GM12801 (cell line): ENCODE results near the gene NSD2.

Source experiments
- TF ChIP-seq, protein P1 (sequence below): IDR thresholded peaks from one replicate; pipeline ENCODE4 v1.5.1; 2011; ENCODE audit warnings: control low read depth; ENCODE audit not compliant: insufficient read length; ENCODE audit errors: extremely low read depth

NSD2 gene

GRCh38 chr4:1898007-1898406 is 26.8 kb downstream of the NSD2 start:
- TF ChIP-seq, protein P1, sequence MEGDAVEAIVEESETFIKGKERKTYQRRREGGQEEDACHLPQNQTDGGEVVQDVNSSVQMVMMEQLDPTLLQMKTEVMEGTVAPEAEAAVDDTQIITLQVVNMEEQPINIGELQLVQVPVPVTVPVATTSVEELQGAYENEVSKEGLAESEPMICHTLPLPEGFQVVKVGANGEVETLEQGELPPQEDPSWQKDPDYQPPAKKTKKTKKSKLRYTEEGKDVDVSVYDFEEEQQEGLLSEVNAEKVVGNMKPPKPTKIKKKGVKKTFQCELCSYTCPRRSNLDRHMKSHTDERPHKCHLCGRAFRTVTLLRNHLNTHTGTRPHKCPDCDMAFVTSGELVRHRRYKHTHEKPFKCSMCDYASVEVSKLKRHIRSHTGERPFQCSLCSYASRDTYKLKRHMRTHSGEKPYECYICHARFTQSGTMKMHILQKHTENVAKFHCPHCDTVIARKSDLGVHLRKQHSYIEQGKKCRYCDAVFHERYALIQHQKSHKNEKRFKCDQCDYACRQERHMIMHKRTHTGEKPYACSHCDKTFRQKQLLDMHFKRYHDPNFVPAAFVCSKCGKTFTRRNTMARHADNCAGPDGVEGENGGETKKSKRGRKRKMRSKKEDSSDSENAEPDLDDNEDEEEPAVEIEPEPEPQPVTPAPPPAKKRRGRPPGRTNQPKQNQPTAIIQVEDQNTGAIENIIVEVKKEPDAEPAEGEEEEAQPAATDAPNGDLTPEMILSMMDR, result no peak

GRCh38 chr4:1898681-1899080 is 27.5 kb downstream of the NSD2 start:
- TF ChIP-seq, protein P1, result no peak

DNA sequence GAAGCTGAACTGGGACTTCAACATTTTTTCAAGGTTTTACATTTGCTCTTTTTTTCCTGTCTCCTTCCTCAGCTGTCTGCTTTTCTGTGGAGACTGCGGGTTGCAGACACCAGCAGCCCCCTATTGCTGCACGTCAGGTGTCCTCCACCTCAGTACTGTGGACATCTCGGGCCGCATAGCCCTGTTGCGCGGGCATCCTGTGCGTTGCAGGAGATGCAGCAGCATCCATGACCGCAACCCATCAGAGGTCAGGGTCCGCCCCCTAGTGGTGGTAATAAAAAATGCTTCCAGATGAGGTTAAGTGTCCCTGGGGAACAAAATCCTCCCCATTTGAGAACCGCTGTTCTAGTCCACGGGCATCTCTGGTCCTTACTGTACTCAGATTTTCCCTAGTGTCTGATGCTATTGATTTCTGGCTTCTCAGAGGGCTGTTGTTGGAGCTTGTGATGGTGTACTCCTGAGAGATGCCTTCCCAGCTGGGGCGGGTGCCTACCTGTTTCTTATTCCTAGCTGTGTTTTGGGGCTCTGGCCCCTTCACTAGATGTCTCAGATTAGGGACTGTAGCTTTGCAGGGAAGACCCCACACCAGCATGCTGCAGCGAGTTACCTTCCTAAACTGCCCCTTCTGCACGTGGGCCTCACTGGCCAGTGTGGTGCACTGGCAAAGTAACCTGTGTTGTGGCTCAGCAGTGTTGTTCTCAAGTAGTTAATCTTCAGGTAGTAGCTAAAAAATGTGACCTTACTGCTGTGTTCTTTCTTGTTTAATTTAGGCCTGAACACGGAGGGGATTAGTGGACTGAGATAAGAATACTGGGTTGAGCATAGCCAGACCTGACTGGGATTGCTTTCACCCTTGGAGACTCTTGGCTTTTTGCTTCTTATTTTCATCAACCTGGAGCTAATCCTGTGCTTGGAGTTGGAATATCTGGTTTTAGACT is 28.2 kb downstream of the NSD2 start:
- TF ChIP-seq, protein P1, result peak; percentile 28

DNA sequence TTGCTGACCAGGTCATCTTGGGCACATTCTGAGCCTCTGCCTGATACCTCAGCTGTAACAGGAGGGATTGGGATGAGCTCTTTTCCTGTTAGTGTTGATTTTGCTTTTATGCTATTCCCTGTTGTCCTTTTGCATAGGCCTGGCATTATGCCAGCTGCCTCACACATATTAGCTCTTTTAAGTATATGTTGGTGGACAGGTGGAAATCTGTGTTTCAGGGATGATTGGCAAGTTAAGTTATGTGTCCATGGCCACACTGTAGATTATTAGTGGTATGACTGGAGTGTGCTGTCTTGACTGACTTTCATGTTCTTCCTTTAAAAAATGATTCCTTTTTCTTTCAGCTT is 28.9 kb downstream of the NSD2 start:
- TF ChIP-seq, protein P1, result no peak

DNA sequence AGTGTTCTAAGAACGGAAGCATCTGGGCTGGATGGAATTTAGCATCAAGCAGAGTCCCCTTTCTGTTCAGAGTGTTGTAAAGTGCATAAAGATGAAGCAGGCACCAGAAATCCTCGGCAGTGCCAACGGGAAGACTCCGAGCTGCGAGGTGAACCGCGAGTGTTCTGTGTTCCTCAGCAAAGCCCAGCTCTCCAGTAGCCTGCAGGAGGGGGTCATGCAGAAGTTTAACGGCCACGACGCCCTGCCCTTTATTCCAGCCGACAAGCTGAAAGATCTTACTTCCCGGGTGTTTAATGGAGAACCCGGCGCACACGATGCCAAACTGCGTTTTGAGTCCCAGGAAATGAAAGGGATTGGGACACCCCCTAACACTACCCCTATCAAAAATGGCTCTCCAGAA is 29.4 kb downstream of the NSD2 start:
- TF ChIP-seq, protein P1, result no peak

GRCh38 chr4:1901127-1901526 is 29.9 kb downstream of the NSD2 start:
- TF ChIP-seq, protein P1, result no peak

GRCh38 chr4:1902243-1902642 is 31.1 kb downstream of the NSD2 start:
- TF ChIP-seq, protein P1, result no peak
